KMS-11 (cell line): ENCODE results near the gene TUBA1A.
"Not testable (repeated sequence)": the region's sequence is repeated elsewhere in the genome, so short reads cannot be mapped to it uniquely, and the experiment has no call there.

Source experiments
- H2AFZ ChIP-seq: fragments of 200-600 bp; sonication (generic); 2 replicates; pipeline ENCODE4 v1.6.1; 2016; ENCODE audit warnings: antibody characterized with exemption, mixed run types, low read depth
- H3K27ac ChIP-seq: fragments of 200-600 bp; sonication (generic); 2 replicates; pipeline ENCODE4 v1.6.1; 2016; ENCODE audit warnings: mild to moderate bottlenecking, mixed run types
- H3K27me3 ChIP-seq: fragments of 200-600 bp; sonication (generic); 2 replicates; pipeline ENCODE4 v1.6.1; 2017; ENCODE audit warnings: mild to moderate bottlenecking, low read depth, mixed run types, moderate library complexity; ENCODE audit not compliant: insufficient read depth
- H3K36me3 ChIP-seq: fragments of 200-600 bp; sonication (generic); 2 replicates; pipeline ENCODE4 v1.6.1; 2017; ENCODE audit warnings: mild to moderate bottlenecking, mixed run types; ENCODE audit not compliant: insufficient read depth
- H3K4me1 ChIP-seq: fragments of 200-600 bp; sonication (generic); 2 replicates; pipeline ENCODE4 v1.6.1; 2016; ENCODE audit warnings: mild to moderate bottlenecking, low read depth, mixed run types; ENCODE audit not compliant: poor library complexity, severe bottlenecking
- H3K4me2 ChIP-seq: fragments of 200-600 bp; sonication (generic); 2 replicates; pipeline ENCODE4 v1.7.0; 2016; ENCODE audit warnings: mild to moderate bottlenecking, mixed run types
- H3K4me3 ChIP-seq: fragments of 200-600 bp; sonication (generic); IDR thresholded peaks from 2 replicates; pipeline ENCODE4 v1.6.1; 2017; ENCODE audit warnings: low read depth, low read length, mixed read lengths; ENCODE audit not compliant: insufficient read depth
- H3K79me2 ChIP-seq: fragments of 200-600 bp; sonication (generic); 2 replicates; pipeline ENCODE4 v1.6.1; 2016; ENCODE audit warnings: low read depth, mixed run types; ENCODE audit not compliant: insufficient read depth
- H3K9ac ChIP-seq: fragments of 200-600 bp; sonication (generic); 2 replicates; pipeline ENCODE4 v1.6.1; 2016; ENCODE audit warnings: mild to moderate bottlenecking, mixed run types
- H4K20me1 ChIP-seq: fragments of 200-600 bp; sonication (generic); 2 replicates; pipeline ENCODE4 v1.6.1; 2016; ENCODE audit warnings: mild to moderate bottlenecking, mixed run types; ENCODE audit not compliant: insufficient read depth
- TF ChIP-seq, protein P1 (sequence below): fragments of 200-600 bp; sonication (generic); conservative IDR thresholded peaks from 2 replicates; pipeline ENCODE4 v1.6.1; 2017; ENCODE audit warnings: low read depth, mild to moderate bottlenecking, antibody characterized with exemption, low read length, moderate library complexity, mixed read lengths

The TUBA1A gene

GRCh38 chr12:49183214-49183950 is 5.5 kb downstream of the TUBA1A start:
- H3K27me3 ChIP-seq, H3K4me2 ChIP-seq, H3K4me3 ChIP-seq, H3K27ac ChIP-seq, H3K36me3 ChIP-seq, H3K9ac ChIP-seq, H4K20me1 ChIP-seq, H2AFZ ChIP-seq, H3K79me2 ChIP-seq: not testable (repeated sequence)
- H3K4me1 ChIP-seq, result peaks cover 10% of the 10 kb centered on the region

- H3K27me3 ChIP-seq, result no peaks in the 10 kb centered on the region
- no peak overlapping the region for H2AFZ ChIP-seq
- H3K27ac ChIP-seq, result no peak overlapping the region
- TF ChIP-seq, protein P1, sequence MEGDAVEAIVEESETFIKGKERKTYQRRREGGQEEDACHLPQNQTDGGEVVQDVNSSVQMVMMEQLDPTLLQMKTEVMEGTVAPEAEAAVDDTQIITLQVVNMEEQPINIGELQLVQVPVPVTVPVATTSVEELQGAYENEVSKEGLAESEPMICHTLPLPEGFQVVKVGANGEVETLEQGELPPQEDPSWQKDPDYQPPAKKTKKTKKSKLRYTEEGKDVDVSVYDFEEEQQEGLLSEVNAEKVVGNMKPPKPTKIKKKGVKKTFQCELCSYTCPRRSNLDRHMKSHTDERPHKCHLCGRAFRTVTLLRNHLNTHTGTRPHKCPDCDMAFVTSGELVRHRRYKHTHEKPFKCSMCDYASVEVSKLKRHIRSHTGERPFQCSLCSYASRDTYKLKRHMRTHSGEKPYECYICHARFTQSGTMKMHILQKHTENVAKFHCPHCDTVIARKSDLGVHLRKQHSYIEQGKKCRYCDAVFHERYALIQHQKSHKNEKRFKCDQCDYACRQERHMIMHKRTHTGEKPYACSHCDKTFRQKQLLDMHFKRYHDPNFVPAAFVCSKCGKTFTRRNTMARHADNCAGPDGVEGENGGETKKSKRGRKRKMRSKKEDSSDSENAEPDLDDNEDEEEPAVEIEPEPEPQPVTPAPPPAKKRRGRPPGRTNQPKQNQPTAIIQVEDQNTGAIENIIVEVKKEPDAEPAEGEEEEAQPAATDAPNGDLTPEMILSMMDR, result no peak
- no peak overlapping the region for H3K4me2 ChIP-seq
- H3K79me2 ChIP-seq, result no peaks in the 10 kb centered on the region
- H4K20me1 ChIP-seq, result no peaks in the 10 kb centered on the region
- H3K4me3 ChIP-seq, result no peak overlapping the region
- no peaks in the 10 kb centered on the region for H3K4me1 ChIP-seq
- H3K9ac ChIP-seq, result no peak overlapping the region
- H3K36me3 ChIP-seq, result no peaks in the 10 kb centered on the region
These were observed 14.7 kb downstream of the TUBA1A start for GRCh38 chr12:49174218-49174617.

DNA sequence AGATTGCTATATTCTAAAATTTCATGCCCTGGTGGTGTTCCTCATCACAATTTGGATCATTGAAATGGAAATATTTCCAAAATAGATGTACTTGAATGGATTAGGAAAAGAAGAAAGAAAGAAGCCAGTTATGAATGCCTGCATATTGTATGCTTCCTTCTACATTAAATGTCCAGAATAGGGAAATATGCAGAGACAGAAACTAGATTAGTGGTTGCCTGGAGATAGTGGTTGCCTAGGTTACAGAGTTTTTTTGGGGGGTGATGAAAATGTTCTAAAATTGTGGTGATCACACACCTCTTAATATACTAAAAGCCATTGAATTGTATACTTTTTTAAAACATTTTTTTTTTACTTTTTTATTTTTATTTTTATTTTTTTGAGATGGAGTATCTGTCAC is 18.0 kb downstream of the TUBA1A start:
- no peaks in the 10 kb centered on the region for H3K36me3 ChIP-seq
- no peaks in the 10 kb centered on the region for H3K79me2 ChIP-seq
- H2AFZ ChIP-seq, result no peak overlapping the region
- TF ChIP-seq, protein P1, result no peak
- H4K20me1 ChIP-seq, result no peaks in the 10 kb centered on the region
- no peak overlapping the region for H3K4me2 ChIP-seq
- H3K9ac ChIP-seq, result no peak overlapping the region
- H3K4me3 ChIP-seq, result no peak overlapping the region
- no peaks in the 10 kb centered on the region for H3K27me3 ChIP-seq
- no peak overlapping the region for H3K27ac ChIP-seq
- no peaks in the 10 kb centered on the region for H3K4me1 ChIP-seq

- no peaks in the 10 kb centered on the region for H3K27me3 ChIP-seq
- no peak overlapping the region for H3K9ac ChIP-seq
- no peaks in the 10 kb centered on the region for H3K79me2 ChIP-seq
- no peak overlapping the region for H3K4me2 ChIP-seq
- no peaks in the 10 kb centered on the region for H3K4me1 ChIP-seq
- H4K20me1 ChIP-seq, result no peaks in the 10 kb centered on the region
- H3K36me3 ChIP-seq, result no peaks in the 10 kb centered on the region
- H3K27ac ChIP-seq, result no peak overlapping the region
- H3K4me3 ChIP-seq, result no peak overlapping the region
- TF ChIP-seq, protein P1, result no peak
- H2AFZ ChIP-seq, result no peak overlapping the region
These were observed 23.8 kb downstream of the TUBA1A start for GRCh38 chr12:49165114-49165513.

DNA sequence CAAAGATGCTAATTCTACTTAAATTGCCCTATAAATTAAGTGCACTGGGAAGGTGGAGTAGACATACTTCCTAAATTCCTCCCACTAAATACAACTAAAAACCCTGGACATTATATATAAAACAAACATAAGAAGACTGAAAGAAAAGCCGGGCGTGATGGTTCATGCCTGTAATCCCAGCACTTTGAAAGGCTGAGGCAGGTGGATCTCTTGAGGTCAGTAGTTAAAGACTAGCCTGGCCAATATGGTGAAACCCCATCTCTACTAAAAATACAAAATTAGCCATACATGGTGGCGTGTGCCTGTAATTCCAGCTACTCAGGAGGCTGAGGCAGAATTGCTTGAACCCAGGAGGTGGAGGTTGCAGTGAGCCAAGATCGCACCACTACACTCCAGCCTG is 27.0 kb downstream of the TUBA1A start:
- H3K27ac ChIP-seq, H2AFZ ChIP-seq, H4K20me1 ChIP-seq, H3K79me2 ChIP-seq, H3K27me3 ChIP-seq, H3K9ac ChIP-seq, H3K36me3 ChIP-seq, H3K4me1 ChIP-seq, H3K4me3 ChIP-seq, H3K4me2 ChIP-seq: not testable (repeated sequence)
